ENCODE results near the gene PRRG2. TPM values are rescaled to one million over a fixed set of nuclear protein-coding genes. Genes with fewer than 3 reads are reported as not detected.

The PRRG2 gene
- total RNA-seq, 1 experiment from 2014 or later, result 3.3 TPM

DNA sequence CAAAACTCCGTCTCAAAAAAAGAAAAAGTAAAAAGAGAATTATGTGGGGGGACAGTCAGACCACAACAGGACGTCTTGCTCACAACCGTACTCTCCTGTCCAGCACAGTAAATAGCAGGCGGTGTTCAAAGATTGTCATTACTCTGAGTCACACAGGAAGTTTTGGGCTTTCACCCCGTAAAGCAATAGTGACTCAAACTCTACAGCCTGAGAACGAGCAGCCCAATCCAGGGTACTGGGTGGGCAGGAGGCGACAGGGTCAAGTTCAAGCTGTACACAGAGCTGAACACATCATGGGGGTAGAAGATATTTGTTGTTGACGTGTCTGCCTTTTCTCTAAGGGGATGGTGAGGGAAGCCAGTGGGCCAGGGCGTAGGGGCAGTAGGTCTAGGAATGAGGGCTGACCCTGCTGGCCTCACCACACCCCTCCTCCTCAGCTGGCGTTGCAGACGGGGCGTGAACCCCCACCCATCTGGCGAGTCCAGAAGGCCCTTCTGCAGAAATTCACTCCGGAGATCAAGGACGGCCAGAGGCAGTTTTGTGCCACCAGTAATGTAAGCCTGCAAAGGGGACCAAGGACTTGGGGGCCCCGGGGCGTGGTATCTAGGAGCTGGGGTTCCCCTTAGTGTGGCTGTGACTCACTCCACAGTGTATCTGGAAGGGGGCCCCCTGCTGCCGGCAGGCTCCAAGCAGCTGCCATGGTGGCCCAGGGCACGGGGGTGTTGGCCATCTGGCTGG is 33.1 kb downstream of the PRRG2 start:
- no CpG with 5 or more reads among the region's 19 CpGs for WGBS (ENCODE audit: extremely low coverage, insufficient read length, low lambda C conversion rate)
- Histone ChIP-seq H3K27ac (ENCODE audit: insufficient read length, low read depth, low read length) (no peak overlapping the region), H2BK20ac (ENCODE audit: low read depth, low read length, poor library complexity, severe bottlenecking) (no peak overlapping the region), H4K20me1 (ENCODE audit: control insufficient read depth, insufficient read depth, insufficient read length) (no peaks in the 10 kb centered on the region), H3K9me3 (ENCODE audit: control insufficient read depth, low read depth, low read length) (no peaks in the 10 kb centered on the region), H3T11ph (ENCODE audit: low read length) (no peak overlapping the region), H3K27me3 (ENCODE audit: insufficient read depth, low read length) (no peaks in the 10 kb centered on the region), H2BK15ac (ENCODE audit: low read depth, low read length) (no peak overlapping the region), H3K79me2 (ENCODE audit: insufficient read depth, low read length) (peaks cover 5% of the 10 kb centered on the region; the same call in 1 of the 2 replicates), H4K91ac (ENCODE audit: insufficient read length, low read depth, low read length) (no peak overlapping the region), H3K14ac (ENCODE audit: insufficient read depth, low read length) (no peak overlapping the region), H3K56ac (ENCODE audit: insufficient read length, low read depth, low read length) (no peak overlapping the region), H3K4ac (ENCODE audit: low read depth, low read length) (no peak overlapping the region), H2AFZ (ENCODE audit: low read length) (no peak overlapping the region), H2BK120ac (ENCODE audit: low read depth, low read length, poor library complexity, severe bottlenecking) (no peak overlapping the region), H2AK5ac (ENCODE audit: insufficient read length, low read length) (no peak overlapping the region), H2BK5ac (ENCODE audit: insufficient read length, low read length) (no peak overlapping the region), H3K23ac (ENCODE audit: insufficient read length, low read depth, low read length) (no peak overlapping the region), H4K5ac (ENCODE audit: insufficient read length, low read depth, low read length) (no peak overlapping the region), H2BK12ac (ENCODE audit: insufficient read length, low read depth, low read length) (no peak overlapping the region), H3K4me1 (ENCODE audit: insufficient read depth, low read length) (no peaks in the 10 kb centered on the region), H3K79me1 (ENCODE audit: insufficient read depth, low read depth, low read length, poor library complexity, severe bottlenecking) (peaks cover 4% of the 10 kb centered on the region), H3K9ac (ENCODE audit: extremely low read depth, insufficient read length, low read length) (no peak overlapping the region), H3K18ac (ENCODE audit: insufficient read length, low read depth, low read length) (no peak overlapping the region), H3K23me2 (ENCODE audit: insufficient read length, low read depth, low read length, poor library complexity, severe bottlenecking) (peaks cover 2% of the 10 kb centered on the region), H4K8ac (replicated peaks; ENCODE audit: insufficient read length, low read depth, low read length) (no peak overlapping the region), H3K4me2 (ENCODE audit: insufficient read depth, insufficient read length, low read length) (no peak overlapping the region)
- peak overlapping the region in 2 of 3 experiments; percentile 11 to 58; a peak in 4 of 7 replicates for H3K27ac Mint-ChIP-seq
- H3K4me3 Mint-ChIP-seq, result no peak overlapping the region
- no peak for TF ChIP-seq CTCF (conservative IDR thresholded peaks at IDR 0.05)
- peaks cover 50 to 80% (median 72%) of the 10 kb centered on the region in 3 experiments; a peak in 6 of 7 replicates for H3K36me3 Mint-ChIP-seq (ENCODE audit: insufficient read depth in 1 of 3, low read depth in 3 of 3)
- H3K4me1 Mint-ChIP-seq, result peaks cover 0 to 2% of the 10 kb centered on the region in 2 experiments; a peak in 1 of 4 replicates
- DNase-seq, result no peak
- H3K27me3 Mint-ChIP-seq (ENCODE audit: low read depth), result no peaks in the 10 kb centered on the region; the same call in 1 of the 2 replicates
- no peaks in the 10 kb centered on the region for H3K9me3 Mint-ChIP-seq

Data from H9 (cell line).